Mucosa of descending colon (tissue), 3 donors: ENCODE data around the gene KLF15. TPM values are rescaled to one million over a fixed set of nuclear protein-coding genes. Genes with fewer than 3 reads are reported as not detected.

ENCODE experiments used
- ATAC-seq: fragments of 200-7000 bp; cut with Tn5 transposase; one replicate; pipeline ENCODE4 v1.9.1; 2020; ENCODE audit warnings: mild to moderate bottlenecking, moderate library complexity
- DNase-seq, 3 donors: peaks; one replicate each; pipeline ENCODE4 v3.0.0-alpha.2; 2020
- H3K36me3 ChIP-seq: fragments of 200-600 bp; one replicate; pipeline ENCODE4 v1.8.0; 2021; ENCODE audit warnings: low read depth, mild to moderate bottlenecking
- H3K4me1 ChIP-seq: fragments of 200-600 bp; one replicate; pipeline ENCODE4 v1.8.0; 2021; ENCODE audit warnings: low read depth, mild to moderate bottlenecking
- H3K4me3 ChIP-seq: fragments of 200-600 bp; one replicate; pipeline ENCODE4 v1.8.0; 2021; ENCODE audit warnings: mild to moderate bottlenecking
- H3K9me3 ChIP-seq: fragments of 200-600 bp; one replicate; pipeline ENCODE4 v1.8.0; 2021; ENCODE audit warnings: mild to moderate bottlenecking
- intact Hi-C, 2 donors: fragments of 100-400 bp; cut with DNase I in 1 of 2; cut with micrococcal nuclease in 1 of 2; formaldehyde crosslinking; loops; one replicate each; pipeline versions ENCODE4 v1.11.0 to v1.11.1; 2022; cut with DNase I, micrococcal nuclease
- total RNA-seq, 3 donors: library from RNA; stranded (reverse); fragmentation: NEBNext Ultra II Directional in 2 of 3; extraction: Animal tissue kit (Norgen Biotek cat#: 25700) in 2 of 3; gene quantifications; one replicate each; pipeline versions ENCODE4 v1.2.1 to v1.2.4, GENCODE V29; 2021 to 2023
- TF ChIP-seq, protein P1 (sequence below): fragments of 200-600 bp; IDR thresholded peaks from one replicate; pipeline ENCODE4 v1.8.0; 2022; ENCODE audit warnings: antibody characterized with exemption, mild to moderate bottlenecking
- donor health status: DM: no; HTN: no; CAD: no; lungs with moderate emphysema.
- donor health status: DM: no; HTN: no; CAD: no.
- donor health status: DM: no; HTN: yes; CAD: no.

Gene KLF15
- total RNA-seq, 3 donors from 2014 or later, result 1.3 to 21.9 (median 2.0) TPM

DNA sequence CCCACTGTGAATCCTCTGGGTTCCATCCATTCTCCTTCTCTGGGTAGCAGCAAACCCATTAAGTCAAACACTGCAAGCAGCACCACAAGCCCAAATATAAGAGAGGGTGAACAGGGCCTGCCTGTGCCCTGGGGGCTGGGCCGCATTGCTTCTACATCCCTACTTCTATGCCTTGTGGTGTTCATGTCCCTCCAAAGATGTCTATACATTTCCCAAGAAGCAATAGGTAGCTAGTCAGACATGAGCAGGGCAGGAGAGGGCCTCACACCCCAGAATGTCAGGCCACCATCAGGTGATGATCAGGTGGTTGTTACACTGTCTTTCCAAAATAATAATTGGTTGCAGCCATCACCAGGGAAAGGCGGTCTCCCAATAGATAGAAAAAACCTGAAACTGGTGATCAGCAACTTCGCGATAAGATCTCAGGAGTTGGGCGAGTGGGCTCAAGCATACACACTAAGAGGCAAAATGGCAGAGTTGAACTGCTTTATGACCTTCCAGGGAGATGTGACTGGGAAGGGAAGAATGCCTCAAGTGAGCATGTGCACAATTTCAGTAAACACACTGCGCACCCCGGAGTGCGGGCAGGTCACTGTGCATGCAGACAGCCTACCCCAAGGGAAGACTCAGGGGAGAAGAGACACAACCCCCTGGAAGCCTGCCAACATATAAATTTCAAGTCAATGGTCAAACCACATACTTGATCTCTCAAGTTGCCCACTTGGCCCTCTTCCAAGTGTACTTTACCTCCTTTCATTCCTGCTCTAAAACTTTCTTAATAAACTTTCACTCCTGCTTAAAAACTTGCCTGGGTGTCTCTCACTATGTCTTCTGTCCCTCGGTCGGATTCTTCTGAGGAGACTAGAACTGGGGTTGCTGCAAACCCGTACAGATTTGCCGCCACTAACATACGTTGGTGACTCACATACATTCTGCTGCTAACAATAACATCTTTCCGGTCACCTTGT, 39.9 kb downstream of the KLF15 start:
- Histone ChIP-seq H3K4me1 (no peaks in the 10 kb centered on the region), H3K9me3 (no peaks in the 10 kb centered on the region), H3K4me3 (no peak overlapping the region), H3K36me3 (no peaks in the 10 kb centered on the region)
- TF ChIP-seq, protein P1, sequence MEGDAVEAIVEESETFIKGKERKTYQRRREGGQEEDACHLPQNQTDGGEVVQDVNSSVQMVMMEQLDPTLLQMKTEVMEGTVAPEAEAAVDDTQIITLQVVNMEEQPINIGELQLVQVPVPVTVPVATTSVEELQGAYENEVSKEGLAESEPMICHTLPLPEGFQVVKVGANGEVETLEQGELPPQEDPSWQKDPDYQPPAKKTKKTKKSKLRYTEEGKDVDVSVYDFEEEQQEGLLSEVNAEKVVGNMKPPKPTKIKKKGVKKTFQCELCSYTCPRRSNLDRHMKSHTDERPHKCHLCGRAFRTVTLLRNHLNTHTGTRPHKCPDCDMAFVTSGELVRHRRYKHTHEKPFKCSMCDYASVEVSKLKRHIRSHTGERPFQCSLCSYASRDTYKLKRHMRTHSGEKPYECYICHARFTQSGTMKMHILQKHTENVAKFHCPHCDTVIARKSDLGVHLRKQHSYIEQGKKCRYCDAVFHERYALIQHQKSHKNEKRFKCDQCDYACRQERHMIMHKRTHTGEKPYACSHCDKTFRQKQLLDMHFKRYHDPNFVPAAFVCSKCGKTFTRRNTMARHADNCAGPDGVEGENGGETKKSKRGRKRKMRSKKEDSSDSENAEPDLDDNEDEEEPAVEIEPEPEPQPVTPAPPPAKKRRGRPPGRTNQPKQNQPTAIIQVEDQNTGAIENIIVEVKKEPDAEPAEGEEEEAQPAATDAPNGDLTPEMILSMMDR, result no peak
- no peak for DNase-seq
- ATAC-seq, result no peak
- intact Hi-C loops, result no loop called here

DNA sequence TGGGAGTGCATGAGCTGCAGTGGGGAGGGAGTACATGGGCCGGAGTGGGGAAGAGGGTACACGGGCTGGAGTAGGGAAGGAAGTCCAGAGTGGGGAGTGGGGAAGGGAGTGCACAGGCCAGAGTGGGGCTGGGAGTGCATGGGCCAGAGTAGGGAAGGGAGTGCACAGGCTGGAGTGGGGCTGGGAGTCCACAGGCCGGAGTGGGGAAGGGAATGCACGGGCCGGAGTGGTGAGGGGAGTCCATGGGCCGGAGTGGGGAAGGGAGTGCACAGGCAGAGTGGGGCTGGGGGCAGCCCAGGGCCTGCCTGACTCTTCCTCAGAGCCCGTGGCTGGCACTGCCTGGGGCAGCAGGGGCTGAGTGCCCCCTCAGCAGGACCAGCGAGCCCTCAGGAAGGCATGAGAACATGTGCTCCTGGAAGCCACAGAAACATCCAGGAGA, 40.7 kb downstream of the KLF15 start:
- no peak for ATAC-seq
- intact Hi-C loops, result no loop called here
- H3K4me3 ChIP-seq, result no peak overlapping the region
- TF ChIP-seq, protein P1, result no peak
- DNase-seq, result no peak
- no peaks in the 10 kb centered on the region for H3K4me1 ChIP-seq
- H3K36me3 ChIP-seq, result no peaks in the 10 kb centered on the region
- no peaks in the 10 kb centered on the region for H3K9me3 ChIP-seq

DNA sequence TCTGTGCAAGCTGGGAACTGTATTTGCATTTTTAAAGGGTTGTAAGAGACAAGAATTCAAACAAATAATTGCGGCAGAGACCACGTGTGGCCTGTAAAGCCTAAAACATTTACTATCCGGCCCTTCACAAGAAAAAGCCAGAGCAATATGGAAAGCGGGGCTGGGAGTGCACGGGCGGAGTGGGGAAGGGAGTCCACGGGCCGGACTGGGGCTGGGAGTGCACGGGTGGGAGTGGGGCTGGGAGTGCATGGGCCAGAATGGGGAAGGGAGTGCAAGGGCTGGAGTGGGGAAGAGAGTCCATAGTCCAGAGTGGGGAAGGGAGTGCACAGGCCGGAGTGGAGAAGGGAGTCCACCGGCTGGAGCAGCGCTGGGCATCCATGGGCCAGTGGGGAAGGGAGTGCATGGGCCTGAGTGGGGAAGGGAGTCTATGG, 41.2 kb downstream of the KLF15 start:
- ATAC-seq (no peak), DNase-seq (no peak)
- TF ChIP-seq, protein P1, result no peak
- no peaks in the 10 kb centered on the region for H3K9me3 ChIP-seq
- intact Hi-C loops, result no loop called here
- no peak overlapping the region for H3K4me3 ChIP-seq
- no peaks in the 10 kb centered on the region for H3K4me1 ChIP-seq
- no peaks in the 10 kb centered on the region for H3K36me3 ChIP-seq

DNA sequence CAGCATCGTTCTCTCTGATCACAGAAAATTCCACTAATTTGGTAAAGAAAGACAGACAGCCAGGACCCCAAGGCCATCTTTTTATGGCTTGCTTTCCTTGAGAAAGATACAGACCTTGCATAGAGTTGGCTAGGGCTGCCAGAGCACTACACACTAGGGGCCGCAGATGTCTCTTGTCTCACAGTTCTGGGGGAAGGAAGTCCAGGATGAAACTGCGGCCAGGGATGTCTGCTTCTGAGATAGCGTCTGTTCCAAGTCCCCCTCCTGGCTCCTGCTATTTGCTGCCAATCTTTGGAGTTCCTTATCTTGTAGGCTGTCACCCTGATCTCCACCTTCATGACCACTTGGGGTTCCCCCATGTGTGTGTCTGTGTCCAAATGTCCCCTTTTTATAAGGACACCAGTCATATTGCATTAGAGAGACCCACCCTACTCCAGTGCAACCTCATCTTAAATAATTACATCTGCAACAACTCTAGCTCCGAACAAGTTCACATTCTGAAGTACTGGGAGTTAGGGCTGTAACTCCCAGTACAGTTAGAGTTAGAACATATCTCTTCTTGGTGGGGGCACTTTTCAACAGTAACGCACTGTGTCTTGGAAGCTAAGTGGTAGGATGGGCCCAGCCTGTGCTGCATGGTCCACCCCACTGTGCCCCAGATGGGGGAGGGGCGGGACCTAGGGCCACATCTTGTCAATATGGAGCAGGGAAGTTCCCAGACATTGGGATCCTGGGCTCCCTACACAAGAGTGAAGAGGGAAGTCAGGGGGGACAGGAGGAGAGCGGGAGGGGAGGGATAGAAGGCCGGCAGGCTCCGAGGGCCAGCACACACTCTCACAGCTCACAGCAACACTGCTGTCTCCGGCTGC, 42.2 kb downstream of the KLF15 start:
- no peaks in the 10 kb centered on the region for H3K36me3 ChIP-seq
- no peaks in the 10 kb centered on the region for H3K9me3 ChIP-seq
- H3K4me1 ChIP-seq, result no peaks in the 10 kb centered on the region
- ATAC-seq (no peak), DNase-seq (no peak)
- no peak overlapping the region for H3K4me3 ChIP-seq
- intact Hi-C loops, result no loop called here
- TF ChIP-seq, protein P1, result no peak

DNA sequence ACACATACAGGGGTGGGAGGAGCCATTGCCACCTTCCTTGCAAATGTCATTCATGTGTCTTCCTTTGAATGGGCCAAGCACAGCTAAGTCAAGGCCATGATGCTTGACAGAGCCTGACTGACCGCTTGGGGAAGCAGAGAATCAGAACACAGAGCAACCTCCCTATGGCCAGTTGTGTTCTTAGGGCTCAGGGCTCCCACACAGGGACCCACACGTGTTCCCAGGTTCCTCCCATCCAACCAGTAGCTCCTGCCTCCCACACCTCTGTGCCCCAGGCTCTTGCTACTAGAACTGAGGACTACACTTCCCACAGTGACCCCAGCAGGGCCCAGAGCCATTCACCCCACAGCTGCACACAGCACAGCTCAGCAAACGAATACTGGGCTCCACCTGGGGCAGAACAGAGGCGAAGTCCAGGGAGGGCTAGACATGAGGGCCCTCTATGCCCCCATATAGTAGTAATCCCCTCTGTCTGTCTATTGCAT, 42.9 kb downstream of the KLF15 start:
- intact Hi-C loops, result no loop called here

More for the DNA sequence above, 42.9 kb downstream of the KLF15 start:
- Histone ChIP-seq H3K4me1 (no peaks in the 10 kb centered on the region), H3K36me3 (no peaks in the 10 kb centered on the region), H3K9me3 (no peaks in the 10 kb centered on the region), H3K4me3 (no peak overlapping the region)
- DNase-seq (no peak), ATAC-seq (no peak)
- TF ChIP-seq, protein P1, result no peak
